ENCODE results near the gene RTN4. TPM values are rescaled to one million over a fixed set of nuclear protein-coding genes. Genes with fewer than 3 reads are reported as not detected.

The RTN4 gene
- total and polyA plus RNA-seq, 2 experiments from 2014 or later, result 218 to 221 TPM

- no peak overlapping the region for H3K27ac Mint-ChIP-seq
- no peak for ATAC-seq
Observed at GRCh38 chr2:54949431-54949830, 100.8 kb downstream of the RTN4 start.

GRCh38 chr2:54948120-54948519 lies 102.1 kb downstream of the RTN4 start:
- no peak overlapping the region for H3K4me3 ChIP-seq
- H3K4me3 Mint-ChIP-seq, result no peak overlapping the region
- peaks cover 17% of the 10 kb centered on the region for H3K27me3 Mint-ChIP-seq (ENCODE audit: insufficient read depth, low read depth, poor library complexity)
- H3K27ac ChIP-seq (ENCODE audit: low read depth), result no peak overlapping the region
- H3K36me3 ChIP-seq (ENCODE audit: insufficient read depth), result no peaks in the 10 kb centered on the region
- no peaks in the 10 kb centered on the region for H3F3A ChIP-seq (replicated peaks; ENCODE audit: low read depth)
- H3K27ac Mint-ChIP-seq, result no peak overlapping the region
- H3K79me2 ChIP-seq (replicated peaks; ENCODE audit: insufficient read depth), result no peaks in the 10 kb centered on the region
- H2AFZ ChIP-seq, result peak overlapping the region; percentile 47; the same call in 1 of the 2 replicates
- no peak overlapping the region for H3K4me2 ChIP-seq
- peaks cover 13% of the 10 kb centered on the region for H3K9me3 Mint-ChIP-seq
- peak; percentile 28; the same call in 2 of the 3 replicates for ATAC-seq
- H4K20me1 ChIP-seq (replicated peaks; ENCODE audit: insufficient read depth), result no peaks in the 10 kb centered on the region
- H3K4me1 ChIP-seq (ENCODE audit: insufficient read depth), result no peaks in the 10 kb centered on the region
- no peaks in the 10 kb centered on the region for H3K27me3 ChIP-seq (ENCODE audit: insufficient read depth)
- peaks cover 3% of the 10 kb centered on the region; the same call in 2 of the 3 replicates for H3K4me1 Mint-ChIP-seq
- H3K9me2 ChIP-seq (ENCODE audit: insufficient read depth), result no peaks in the 10 kb centered on the region; the same call in 1 of the 2 replicates
- DNase-seq (ENCODE audit: low spot score), result no peak
- peaks cover 4% of the 10 kb centered on the region for H3K36me3 Mint-ChIP-seq (ENCODE audit: low read depth)
- TF ChIP-seq JUNB (IDR thresholded peaks at IDR 0.05; ENCODE audit: unreplicated experiment) (no peak), STAT1 (IDR thresholded peaks at IDR 0.05; ENCODE audit: unreplicated experiment) (no peak), NANOG (IDR thresholded peaks at IDR 0.05; ENCODE audit: borderline replicate concordance) (no peak), CTCF (conservative IDR thresholded peaks at IDR 0.05; ENCODE audit: low read depth in 2 of 2) (no peak), ETS1 (IDR thresholded peaks at IDR 0.05) (no peak), ZNF462 (CRISPR knock-in tag; IDR thresholded peaks at IDR 0.05) (no peak), EZH2phosphoT487 (IDR thresholded peaks at IDR 0.05; ENCODE audit: unreplicated experiment) (no peak)

More at GRCh38 chr2:54949431-54949830, 100.8 kb downstream of the RTN4 start:
- H3K27me3 Mint-ChIP-seq (ENCODE audit: insufficient read depth, low read depth, poor library complexity), result peaks cover 17% of the 10 kb centered on the region
- Histone ChIP-seq H3K4me1 (ENCODE audit: insufficient read depth) (no peaks in the 10 kb centered on the region), H3K9me2 (ENCODE audit: insufficient read depth) (no peaks in the 10 kb centered on the region), H3K27me3 (ENCODE audit: insufficient read depth) (no peaks in the 10 kb centered on the region), H3K4me2 (no peak overlapping the region), H3K4me3 (no peak overlapping the region), H2AFZ (no peak overlapping the region), H4K20me1 (replicated peaks; ENCODE audit: insufficient read depth) (no peaks in the 10 kb centered on the region), H3K79me2 (replicated peaks; ENCODE audit: insufficient read depth) (no peaks in the 10 kb centered on the region), H3F3A (replicated peaks; ENCODE audit: low read depth) (no peaks in the 10 kb centered on the region), H3K36me3 (ENCODE audit: insufficient read depth) (no peaks in the 10 kb centered on the region), H3K27ac (ENCODE audit: low read depth) (no peak overlapping the region)
- peaks cover 13% of the 10 kb centered on the region for H3K9me3 Mint-ChIP-seq
- peaks cover 3% of the 10 kb centered on the region; the same call in 2 of the 3 replicates for H3K4me1 Mint-ChIP-seq
- H3K4me3 Mint-ChIP-seq, result no peak overlapping the region
- TF ChIP-seq EZH2 (IDR thresholded peaks at IDR 0.05; ENCODE audit: low read depth, unreplicated experiment), result no peak
- peaks cover 4% of the 10 kb centered on the region for H3K36me3 Mint-ChIP-seq (ENCODE audit: low read depth)
- DNase-seq (ENCODE audit: low spot score), result no peak

Measured in GM23338 (cell line).